Measurements from ENCODE around the gene ADGRL4. TPM values are rescaled to one million over a fixed set of nuclear protein-coding genes. Genes with fewer than 3 reads are reported as not detected.

The ADGRL4 gene
- total RNA-seq, 2 donors from 2014 or later: 1.4 to 5.2 TPM

DNA sequence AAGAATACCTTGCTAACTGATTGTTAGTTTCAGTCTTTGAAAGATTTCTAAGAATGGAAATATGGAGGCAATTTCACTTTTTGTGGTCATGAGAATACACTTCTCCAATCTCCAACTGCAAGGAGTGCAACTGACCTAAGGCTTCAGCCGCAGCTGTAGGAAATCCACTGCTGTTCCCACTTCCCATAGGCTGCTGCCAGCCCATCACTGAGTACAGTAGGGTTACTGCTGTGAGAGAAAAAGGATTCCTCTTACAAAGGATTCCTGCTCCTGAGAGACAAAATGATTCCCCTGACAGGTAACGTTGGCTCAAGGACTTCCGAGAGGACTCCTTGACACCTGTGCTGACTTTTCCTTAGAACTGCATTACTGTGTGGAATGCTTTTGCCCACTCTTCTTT is 87.4 kb downstream of the ADGRL4 start:
- no peak for DNase-seq
- no peak overlapping the region for H3K9ac ChIP-seq (ENCODE audit: low read depth in 2 of 2, low read length in 2 of 2)
- H3K4me1 ChIP-seq: no peaks in the 10 kb centered on the region
- H3K27ac ChIP-seq: no peak overlapping the region
- no peak overlapping the region for H3K4me3 ChIP-seq
- no peaks in the 10 kb centered on the region for H3K27me3 ChIP-seq
- H3K9me3 ChIP-seq: no peaks in the 10 kb centered on the region
- intact Hi-C loops (cut with DNase I): no loop called here
- no peaks in the 10 kb centered on the region for H3K36me3 ChIP-seq
- TF ChIP-seq, protein P1, sequence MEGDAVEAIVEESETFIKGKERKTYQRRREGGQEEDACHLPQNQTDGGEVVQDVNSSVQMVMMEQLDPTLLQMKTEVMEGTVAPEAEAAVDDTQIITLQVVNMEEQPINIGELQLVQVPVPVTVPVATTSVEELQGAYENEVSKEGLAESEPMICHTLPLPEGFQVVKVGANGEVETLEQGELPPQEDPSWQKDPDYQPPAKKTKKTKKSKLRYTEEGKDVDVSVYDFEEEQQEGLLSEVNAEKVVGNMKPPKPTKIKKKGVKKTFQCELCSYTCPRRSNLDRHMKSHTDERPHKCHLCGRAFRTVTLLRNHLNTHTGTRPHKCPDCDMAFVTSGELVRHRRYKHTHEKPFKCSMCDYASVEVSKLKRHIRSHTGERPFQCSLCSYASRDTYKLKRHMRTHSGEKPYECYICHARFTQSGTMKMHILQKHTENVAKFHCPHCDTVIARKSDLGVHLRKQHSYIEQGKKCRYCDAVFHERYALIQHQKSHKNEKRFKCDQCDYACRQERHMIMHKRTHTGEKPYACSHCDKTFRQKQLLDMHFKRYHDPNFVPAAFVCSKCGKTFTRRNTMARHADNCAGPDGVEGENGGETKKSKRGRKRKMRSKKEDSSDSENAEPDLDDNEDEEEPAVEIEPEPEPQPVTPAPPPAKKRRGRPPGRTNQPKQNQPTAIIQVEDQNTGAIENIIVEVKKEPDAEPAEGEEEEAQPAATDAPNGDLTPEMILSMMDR (IDR thresholded peaks at IDR 0.05): no peak

GRCh38 chr1:78918157-78918556 is 88.4 kb downstream of the ADGRL4 start:
- no peak overlapping the region for H3K27ac ChIP-seq
- no peak overlapping the region for H3K9ac ChIP-seq (ENCODE audit: low read depth in 2 of 2, low read length in 2 of 2)
- no peaks in the 10 kb centered on the region for H3K36me3 ChIP-seq
- H3K9me3 ChIP-seq: no peaks in the 10 kb centered on the region
- H3K27me3 ChIP-seq: no peaks in the 10 kb centered on the region
- TF ChIP-seq, protein P1 (IDR thresholded peaks at IDR 0.05): no peak
- intact Hi-C loops (cut with DNase I): no loop called here
- no peaks in the 10 kb centered on the region for H3K4me1 ChIP-seq
- no peak overlapping the region for H3K4me3 ChIP-seq
- DNase-seq: no peak

GRCh38 chr1:78916986-78917385 is 89.5 kb downstream of the ADGRL4 start:
- no peaks in the 10 kb centered on the region for H3K4me1 ChIP-seq
- H3K27me3 ChIP-seq: no peaks in the 10 kb centered on the region
- TF ChIP-seq, protein P1 (IDR thresholded peaks at IDR 0.05): no peak
- intact Hi-C loops (cut with DNase I): no loop called here
- no peak overlapping the region for H3K27ac ChIP-seq
- H3K36me3 ChIP-seq: no peaks in the 10 kb centered on the region
- DNase-seq: no peak
- no peaks in the 10 kb centered on the region for H3K9me3 ChIP-seq
- H3K4me3 ChIP-seq: no peak overlapping the region
- no peak overlapping the region for H3K9ac ChIP-seq (ENCODE audit: low read depth in 2 of 2, low read length in 2 of 2)

DNA sequence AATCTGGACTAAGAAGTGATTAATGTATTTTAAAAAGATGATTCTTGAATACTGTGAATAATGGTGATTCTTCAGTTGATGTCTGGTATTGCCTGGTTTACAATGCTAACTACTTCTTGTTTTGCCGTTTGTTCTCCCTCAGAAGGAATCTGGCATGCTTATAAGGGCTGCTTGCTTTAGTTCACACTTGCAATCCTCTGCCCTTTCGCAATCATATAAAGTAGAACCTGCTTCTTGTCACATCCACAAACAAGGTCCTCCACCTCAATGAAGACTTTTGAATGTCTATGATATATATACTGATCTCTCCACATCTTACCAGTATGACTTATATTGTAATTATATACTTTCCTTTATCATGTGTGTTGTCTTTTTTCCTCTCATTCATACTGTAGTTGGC is 92.6 kb downstream of the ADGRL4 start:
- no peaks in the 10 kb centered on the region for H3K27me3 ChIP-seq
- H3K27ac ChIP-seq: no peak overlapping the region
- H3K36me3 ChIP-seq: no peaks in the 10 kb centered on the region
- H3K4me3 ChIP-seq: no peak overlapping the region
- no peak for DNase-seq
- H3K9me3 ChIP-seq: no peaks in the 10 kb centered on the region
- intact Hi-C loops (cut with DNase I): no loop called here
- H3K9ac ChIP-seq (ENCODE audit: low read depth in 2 of 2, low read length in 2 of 2): no peak overlapping the region
- H3K4me1 ChIP-seq: no peaks in the 10 kb centered on the region
- TF ChIP-seq, protein P1 (IDR thresholded peaks at IDR 0.05): no peak

DNA sequence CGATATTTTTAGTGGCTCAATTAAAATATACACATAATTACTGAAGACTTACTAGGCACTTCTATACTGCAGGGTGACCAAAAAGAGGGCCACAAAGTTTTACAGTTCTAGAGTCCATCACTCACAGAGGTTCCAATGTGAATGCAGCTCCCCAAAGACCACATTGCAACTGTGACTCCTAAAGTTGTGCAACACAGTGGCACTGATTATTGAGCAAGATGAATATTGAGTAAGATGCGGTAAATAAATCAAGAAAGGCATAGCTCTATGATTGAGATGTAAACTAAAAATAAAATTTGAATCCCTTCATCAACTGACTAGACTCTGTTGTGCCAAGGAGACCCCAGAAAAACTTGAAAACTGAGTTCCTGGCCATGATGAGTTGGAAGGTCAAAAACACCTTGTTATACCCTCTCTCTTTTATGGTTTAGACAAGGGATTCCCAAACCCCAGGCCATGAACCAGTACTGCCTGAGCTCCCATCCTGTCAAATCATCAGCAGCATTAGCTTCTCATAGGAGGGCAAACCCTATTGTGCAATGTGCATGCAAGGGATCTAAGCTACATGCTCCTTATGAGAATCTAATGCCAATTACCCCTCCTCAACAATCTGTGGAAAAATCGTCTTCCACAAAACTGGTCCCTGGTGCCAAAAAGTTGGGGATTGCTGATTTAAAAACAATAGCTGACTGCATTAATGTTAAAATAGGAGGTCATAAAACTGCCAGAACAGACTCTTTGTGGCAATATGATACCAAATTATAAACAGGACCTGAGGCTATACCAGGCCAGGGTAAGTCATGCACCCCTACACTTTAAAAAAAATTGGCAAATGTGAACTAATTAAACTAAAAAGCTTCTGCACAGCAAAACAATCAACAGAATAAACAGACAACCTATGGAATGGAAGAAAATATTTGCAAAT is 94.3 kb downstream of the ADGRL4 start:
- Histone ChIP-seq H3K27ac (no peak overlapping the region), H3K27me3 (no peaks in the 10 kb centered on the region), H3K36me3 (no peaks in the 10 kb centered on the region), H3K4me3 (no peak overlapping the region), H3K4me1 (no peaks in the 10 kb centered on the region), H3K9ac (ENCODE audit: low read depth in 2 of 2, low read length in 2 of 2) (no peak overlapping the region), H3K9me3 (no peaks in the 10 kb centered on the region)
- DNase-seq: no peak
- TF ChIP-seq, protein P1 (IDR thresholded peaks at IDR 0.05): no peak
- intact Hi-C loops (cut with DNase I): no loop called here
